Endothelial cell of hepatic sinusoid (primary cell): ENCODE measurements around the gene TRRAP.
"Not testable (repeated sequence)": the region's sequence is repeated elsewhere in the genome, so short reads cannot be mapped to it uniquely, and the experiment has no call there.

ENCODE experiments used
- in situ Hi-C: cut with HindIII; loops from 2 replicates; pipeline ENCODE4 v1.10.0; 2017; ENCODE audit warnings: low sequenced_read_pairs

TRRAP gene

GRCh38 chr7:98866351-98866750 is 12.0 kb upstream of the TRRAP start:
- in situ Hi-C loops = no loop called here

DNA sequence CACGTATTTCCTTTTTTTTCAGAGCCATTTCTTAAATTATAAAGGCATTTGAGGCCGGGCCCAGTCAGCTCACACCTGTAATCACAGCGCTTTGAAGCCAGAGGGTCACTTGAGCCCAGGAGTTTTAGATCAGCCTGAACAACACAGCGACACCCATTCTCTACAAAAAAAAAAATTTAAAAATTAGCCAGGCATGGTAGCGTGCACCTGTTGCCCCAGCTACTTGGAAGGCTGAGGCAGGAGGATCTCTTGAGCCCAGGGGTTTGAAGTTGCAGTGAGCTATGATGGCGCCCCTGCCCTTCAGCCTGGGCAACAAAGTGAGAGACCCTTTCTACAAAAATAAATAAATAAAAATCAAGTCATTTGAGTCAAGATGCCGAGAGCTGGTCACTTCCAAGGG is 11.6 kb upstream of the TRRAP start:
- in situ Hi-C loops = no loop called here

DNA sequence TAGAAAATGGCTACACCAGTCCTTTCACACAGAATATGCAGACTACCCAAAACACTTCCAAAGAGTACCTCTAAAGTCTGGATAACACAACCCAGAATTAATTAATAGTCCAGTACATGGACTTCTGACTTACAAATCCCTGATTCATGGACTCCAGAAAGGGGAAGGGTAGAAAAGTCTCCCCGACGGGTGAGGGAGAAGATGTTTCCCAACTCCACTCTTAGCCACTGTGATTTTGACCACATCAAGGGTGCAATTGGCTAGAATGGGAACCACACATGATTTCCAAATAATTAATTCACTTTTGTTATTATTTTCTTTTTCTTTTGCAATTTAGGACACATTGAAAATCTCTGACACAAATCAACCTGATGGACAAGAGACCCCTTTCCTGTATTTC is 9.9 kb upstream of the TRRAP start:
- in situ Hi-C loops = no loop called here

DNA sequence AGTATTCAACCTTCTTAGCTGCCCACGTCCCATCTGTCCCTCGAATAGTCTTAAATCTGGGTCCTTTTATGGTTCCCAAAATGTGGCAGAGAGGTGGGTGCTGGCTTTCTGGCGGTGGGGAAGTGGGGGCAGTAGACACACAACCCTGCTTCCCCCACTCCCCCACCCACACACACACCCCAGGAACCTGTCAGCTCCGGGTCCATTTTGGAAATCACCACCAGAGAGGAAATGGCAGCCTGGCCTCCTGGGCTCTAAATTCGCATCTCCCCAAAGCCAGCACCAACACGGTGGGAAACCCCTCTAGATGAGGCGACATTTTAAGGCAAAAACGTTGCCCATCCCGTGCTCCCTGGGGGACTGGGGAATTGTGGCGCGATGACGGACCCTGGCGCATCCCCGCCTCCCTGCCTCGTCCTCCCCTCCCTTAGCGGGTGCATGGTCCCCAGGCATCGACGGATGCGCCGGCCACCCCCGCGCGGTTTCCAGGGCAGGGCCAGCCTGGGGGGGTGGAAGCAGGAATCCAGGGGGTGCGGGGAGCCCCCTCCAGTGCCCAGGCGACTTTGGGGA is 9.2 kb upstream of the TRRAP start:
- in situ Hi-C loops = no loop called here

- in situ Hi-C loops = no loop called here
Observed at GRCh38 chr7:98869597-98870120, 8.7 kb upstream of the TRRAP start, which contains the start of gene TMEM130. Gene TMEM130 (minus strand): TSS chr7:98870014. CDS start chr7:98869861, 153 bp downstream.

DNA sequence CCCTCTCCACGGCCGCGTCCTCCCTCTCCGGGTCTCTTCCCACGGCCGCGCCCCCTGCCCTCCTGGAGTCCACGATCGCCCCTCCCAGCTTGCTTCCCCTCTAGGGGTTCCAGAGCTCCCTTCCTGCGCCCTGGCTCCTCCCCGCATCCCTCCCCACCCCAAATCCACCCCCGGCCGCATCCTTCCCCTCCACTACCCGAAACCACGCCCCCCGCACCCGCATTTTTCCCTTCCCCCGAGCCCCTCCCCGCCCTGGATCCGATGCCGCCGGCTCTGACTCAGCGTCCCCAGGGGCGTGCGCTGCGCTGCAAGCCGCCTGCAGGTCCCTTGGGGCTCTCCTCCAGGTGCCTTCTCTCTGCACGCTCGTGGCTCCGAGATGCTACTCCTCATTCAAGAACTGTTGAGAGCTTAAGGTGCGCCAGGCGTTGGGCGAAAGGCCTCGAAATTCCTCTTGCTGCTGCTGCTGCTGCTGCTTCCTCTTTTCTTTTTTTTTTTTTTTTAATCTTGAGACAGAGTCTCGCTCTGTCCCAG is 8.1 kb upstream of the TRRAP start:
- in situ Hi-C loops = no loop called here

GRCh38 chr7:98870807-98871491 is 7.4 kb upstream of the TRRAP start:
- in situ Hi-C loops = no loop called here

DNA sequence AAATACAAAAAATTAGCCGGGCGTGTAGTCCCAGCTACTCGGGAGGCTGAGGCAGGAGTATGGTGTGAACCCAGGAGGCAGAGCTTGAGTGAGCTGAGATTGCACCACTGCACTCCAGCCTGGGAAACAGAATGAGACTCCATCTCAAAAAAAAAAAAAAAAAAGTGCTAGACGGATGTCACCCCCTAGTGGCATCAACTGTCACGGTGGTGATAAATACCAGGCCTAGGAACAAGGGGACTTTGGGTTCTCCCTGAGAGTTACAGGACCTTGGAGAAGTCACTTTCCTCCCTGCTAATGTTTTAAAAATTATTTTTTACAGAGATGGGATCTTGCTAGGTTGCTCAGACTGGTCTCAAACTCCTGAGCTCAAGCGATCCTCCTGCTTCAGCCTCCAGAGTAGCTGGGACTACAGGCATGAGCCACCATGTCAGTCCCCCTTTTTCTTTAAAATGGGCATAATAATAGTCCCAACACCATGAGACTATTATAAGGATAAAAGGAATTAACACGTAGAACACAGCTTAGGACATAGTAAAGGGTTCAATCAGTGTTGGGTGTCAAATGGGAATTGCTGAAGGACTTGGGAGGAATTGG is 5.9 kb upstream of the TRRAP start:
- in situ Hi-C loops = no loop called here

DNA sequence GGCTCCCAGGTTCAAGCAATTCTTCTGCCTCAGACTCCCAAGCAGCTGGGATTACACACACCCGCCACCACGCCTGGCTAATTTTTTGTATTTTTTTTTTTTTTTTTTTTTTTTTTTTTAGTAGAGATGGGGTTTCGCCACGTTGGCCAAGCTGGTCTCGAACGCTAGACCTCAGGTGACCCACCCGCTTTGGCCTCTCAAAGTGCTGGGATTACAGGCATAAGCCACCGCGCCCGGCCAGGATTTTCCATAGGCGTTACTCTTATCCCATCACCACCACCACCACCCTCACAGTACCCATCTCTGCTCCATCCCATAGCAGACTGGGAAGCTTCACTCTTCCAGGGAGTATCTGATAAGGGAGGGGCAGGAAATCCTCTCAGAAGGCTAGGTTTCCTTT is 4.7 kb upstream of the TRRAP start:
- in situ Hi-C loops = not testable (repeated sequence)

DNA sequence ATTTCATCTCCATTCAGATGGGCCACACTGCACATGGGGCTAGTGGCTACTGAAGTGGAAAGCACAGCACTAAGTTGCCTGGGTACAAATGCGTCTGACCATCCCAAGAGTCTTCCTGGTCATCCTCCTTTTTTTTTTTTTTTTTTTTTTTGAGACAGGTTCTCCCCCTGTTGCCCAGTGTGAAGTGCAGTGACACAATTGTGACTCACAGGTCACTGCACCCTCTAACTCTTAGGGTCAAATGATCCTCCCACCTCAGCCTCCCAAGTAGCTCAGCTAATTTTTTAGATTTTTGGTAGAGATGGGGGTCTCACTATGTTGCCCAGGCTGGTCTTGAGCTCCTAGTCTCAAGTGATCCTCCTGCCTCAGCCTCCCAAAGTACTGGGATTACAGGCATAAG is 3.4 kb upstream of the TRRAP start:
- in situ Hi-C loops = no loop called here

- in situ Hi-C loops = no loop called here
Observed at GRCh38 chr7:98875501-98875900, 2.8 kb upstream of the TRRAP start.

DNA sequence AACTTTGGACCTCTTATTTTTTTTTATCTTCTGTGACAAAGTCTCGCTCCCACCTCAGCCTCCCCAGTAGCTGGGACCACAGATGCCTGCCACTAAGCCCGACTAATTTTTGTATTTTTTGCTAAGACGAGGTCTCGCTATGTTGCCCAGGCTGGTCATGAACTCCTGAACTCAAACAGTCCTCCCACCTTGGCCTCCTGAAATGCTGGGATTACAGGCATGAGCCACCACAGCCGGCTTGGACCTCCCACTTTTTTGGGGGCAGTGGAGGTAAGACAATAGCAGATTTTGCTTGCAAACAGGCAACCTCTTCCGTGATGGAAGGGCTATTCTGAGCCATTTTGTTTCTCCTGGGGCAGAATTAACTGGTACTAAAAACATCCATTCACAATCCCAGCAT is 1.2 kb upstream of the TRRAP start:
- in situ Hi-C loops = no loop called here

- in situ Hi-C loops = no loop called here
Observed at GRCh38 chr7:98877692-98878364, 504 bp upstream of the TRRAP start.

- in situ Hi-C loops = no loop called here
Observed at GRCh38 chr7:98879198-98879978, 1.1 kb downstream of the TRRAP start.

DNA sequence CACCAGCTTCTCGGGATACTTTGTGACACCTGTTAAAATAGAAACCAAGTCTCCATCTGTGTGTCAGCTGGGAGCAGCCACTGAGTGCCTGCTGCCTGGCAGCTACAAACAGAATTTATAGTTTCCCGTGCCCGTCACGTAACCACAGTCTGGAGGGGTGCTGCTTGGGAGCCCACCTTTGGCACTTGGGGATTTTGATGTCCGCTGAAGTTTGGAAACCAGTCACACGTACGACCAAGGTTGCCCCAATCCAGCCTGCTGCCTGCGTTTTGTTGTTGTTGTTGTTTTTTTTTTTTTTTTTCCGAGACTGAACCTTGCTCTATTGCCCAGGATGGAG is 1.6 kb downstream of the TRRAP start:
- in situ Hi-C loops = no loop called here

GRCh38 chr7:98880485-98880884 is 2.2 kb downstream of the TRRAP start:
- in situ Hi-C loops = no loop called here

GRCh38 chr7:98881561-98882315 is 3.4 kb downstream of the TRRAP start:
- in situ Hi-C loops = no loop called here

DNA sequence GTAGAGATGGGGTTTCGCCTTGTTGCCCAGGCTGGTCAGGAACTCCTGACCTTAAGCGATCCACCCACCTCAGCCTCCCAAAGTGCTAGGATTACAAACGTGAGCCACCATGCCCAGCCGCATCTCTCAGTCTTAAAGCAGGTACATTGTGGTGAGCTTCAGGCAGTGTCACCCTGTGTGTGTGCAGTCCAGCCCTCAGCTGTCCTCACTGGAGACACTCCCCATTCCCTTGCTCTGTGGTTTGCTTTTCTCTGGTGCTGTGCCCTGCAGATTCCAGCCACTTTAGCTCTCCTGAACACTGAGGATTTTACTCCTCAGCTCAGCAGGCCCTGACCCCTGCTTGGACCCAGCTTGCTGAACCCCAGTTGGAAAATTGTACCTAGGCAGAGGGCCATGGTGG is 6.1 kb downstream of the TRRAP start:
- in situ Hi-C loops = no loop called here

DNA sequence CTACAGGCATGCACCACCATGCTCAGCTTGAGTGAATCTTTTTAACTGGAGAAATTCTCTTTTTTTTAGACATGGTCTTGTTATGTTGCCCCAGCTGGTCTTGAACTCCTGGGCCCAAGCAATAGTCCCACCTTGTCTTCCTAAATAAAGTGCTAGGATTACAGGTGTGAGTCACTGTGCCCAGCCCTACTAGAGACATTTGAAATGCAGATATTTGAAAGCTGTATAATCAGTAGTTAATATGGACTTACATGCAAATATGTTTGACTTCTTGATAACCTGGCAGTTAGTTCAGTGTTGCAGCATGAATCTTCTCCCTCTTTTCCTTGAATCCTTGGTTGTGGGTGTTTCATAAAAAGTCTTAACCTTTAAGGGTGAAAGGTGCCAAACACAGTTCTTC is 8.7 kb downstream of the TRRAP start:
- in situ Hi-C loops = no loop called here

- in situ Hi-C loops = loop anchor here (5.0 kb wide), 1 partner anchor 45 kb away; no protein-coding TSS in a partner anchor
Observed at GRCh38 chr7:98892609-98893008, 14.3 kb downstream of the TRRAP start.
